ENCODE results near the gene LIN7B.
"Not testable (repeated sequence)": the region's sequence is repeated elsewhere in the genome, so short reads cannot be mapped to it uniquely, and the experiment has no call there.

The LIN7B gene

DNA sequence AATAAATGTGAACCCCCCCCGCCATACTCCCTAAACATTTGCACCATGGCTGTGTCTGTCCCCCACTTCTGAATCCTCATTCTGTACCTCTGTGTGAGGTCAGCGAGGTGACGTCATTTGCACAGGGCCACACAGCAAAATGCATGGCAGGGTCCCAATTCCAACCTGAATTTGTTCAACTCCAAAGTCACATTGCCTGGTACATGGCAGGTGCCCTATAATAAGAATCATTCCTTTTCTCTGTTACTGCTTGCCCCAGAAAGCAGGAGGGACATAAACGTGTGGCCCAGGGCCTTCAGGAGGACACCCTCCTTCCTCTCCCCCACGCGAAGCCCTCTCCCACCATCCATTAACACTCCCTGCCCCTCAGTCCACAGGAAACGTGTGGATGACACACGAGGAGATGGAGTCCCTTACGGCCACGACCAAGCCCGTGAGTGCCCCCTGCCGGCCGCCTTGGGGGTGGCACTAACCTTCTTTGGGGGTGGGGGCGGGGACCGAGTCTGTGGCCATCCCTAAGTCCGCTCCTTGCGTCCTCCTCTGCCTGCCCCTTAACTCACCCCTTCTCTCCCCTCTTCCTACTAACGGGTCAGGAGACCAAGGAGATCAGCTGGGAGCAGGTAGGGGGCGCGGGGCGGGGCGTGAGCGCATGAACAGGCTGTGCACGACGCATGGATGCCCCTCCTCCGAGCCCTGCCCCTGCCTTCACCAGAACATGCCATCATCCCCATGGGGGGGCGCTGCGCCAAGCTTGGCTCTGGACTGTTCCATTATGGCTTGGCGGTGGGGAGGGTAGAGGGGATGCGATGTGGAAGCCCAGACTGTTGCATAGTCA, 31.6 kb downstream of the LIN7B start:
- DNase-seq (ENCODE audit: low read depth) = no peak

DNA sequence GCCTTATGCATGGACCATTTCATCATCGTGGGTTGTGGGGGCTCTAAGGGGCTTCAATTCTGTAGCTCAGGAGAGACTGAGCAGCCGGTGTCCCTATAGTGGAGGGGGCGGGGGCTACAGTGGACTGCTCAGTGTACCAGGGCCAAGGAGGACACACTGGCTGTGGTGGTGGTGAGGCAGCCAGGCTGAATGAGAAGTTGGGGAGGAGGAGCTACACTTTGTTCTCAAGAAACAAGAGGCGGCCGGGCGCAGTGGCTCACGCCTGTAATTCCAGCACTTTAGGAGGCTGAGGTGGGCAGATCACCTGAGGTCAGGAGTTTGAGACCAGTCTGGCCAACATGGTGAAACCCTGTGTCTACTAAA, 32.2 kb downstream of the LIN7B start:
- not testable (repeated sequence) for DNase-seq (ENCODE audit: low read depth)

DNA sequence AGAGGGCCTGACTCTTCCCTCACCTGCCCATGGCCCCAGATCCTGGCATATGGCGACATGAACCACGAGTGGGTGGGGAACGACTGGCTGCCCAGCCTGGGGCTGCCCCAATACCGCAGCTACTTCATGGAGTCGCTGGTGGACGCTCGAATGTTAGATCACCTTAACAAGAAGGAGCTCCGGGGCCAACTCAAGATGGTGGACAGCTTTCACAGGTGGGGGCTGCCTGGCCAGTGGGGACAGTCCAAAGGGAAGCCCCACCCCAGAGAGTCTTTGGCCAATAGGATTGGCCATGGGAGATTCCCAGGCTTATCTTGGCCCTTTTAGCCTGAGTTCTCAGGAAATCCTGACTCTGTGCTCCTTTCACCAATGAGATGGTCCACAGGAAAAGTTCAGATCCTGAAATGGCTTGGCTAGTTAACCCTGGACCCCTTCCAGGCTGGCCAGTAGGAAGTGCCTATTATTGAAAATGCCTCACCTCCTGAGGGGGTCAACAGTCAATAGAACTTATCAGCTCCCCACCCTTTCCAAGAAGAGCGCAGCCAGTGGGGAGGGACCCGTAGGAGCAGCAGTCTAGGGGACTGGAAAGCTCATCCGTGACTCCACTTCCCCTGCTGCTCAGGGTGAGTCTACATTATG, 34.0 kb downstream of the LIN7B start:
- no peak for DNase-seq (ENCODE audit: low read depth)

DNA sequence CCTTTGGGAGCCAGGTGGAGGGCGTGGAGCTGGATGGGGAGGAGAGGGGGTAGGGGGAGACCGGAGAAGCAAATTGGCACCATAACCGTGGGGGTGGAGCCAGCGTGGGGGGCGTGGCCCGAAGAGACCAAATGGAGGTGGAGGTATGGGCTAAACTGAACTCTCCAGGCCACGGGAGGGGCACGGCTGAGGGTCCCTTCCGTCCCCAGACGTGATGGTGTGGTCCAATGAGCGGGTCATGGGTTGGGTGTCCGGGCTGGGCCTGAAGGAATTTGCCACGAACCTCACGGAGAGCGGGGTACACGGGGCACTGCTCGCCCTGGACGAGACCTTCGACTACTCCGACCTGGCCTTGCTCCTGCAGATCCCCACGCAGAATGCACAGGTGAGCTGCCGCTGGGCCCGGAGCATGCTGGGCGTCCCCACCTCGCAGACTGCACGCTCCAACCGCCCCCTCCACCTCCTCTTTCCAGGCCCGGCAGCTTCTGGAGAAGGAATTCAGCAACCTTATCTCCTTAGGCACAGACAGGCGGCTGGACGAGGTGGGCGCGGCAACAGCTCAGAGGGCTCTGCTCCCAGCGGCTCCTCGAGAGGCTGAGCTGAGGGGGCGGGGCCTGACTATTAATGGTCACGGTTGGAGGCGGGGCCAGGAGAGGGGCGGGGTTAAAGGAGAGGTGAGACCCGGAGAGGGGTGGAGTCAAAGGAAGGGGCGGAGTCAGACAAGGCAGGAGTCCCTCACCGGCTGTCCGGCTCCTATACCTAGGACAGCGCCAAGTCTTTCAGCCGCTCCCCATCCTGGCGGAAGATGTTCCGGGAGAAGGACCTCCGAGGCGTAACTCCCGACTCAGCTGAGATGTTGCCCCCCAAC, 34.8 kb downstream of the LIN7B start:
- no peak for DNase-seq (ENCODE audit: low read depth)

DNA sequence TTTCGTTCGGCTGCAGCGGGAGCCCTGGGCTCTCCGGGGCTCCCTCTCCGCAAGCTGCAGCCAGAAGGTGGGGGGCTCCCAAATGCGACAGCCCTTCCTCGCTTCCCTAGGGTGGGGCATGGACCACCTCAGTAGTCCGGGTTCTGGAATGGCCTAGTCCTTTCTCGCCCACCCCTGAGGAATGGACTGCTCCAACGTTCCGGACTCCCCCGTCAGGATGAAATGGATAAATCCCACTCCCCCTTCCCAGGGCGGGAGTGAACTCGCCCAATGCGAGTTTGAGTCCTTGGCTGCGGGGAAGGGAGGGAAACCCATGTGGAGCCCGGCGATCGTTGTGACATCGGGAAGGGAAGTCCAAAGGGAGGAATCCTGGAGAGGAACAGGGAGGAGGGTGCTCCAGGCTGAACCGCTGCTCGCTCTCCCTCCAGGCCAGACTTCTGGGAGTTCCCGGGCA, 35.5 kb downstream of the LIN7B start:
- DNase-seq (ENCODE audit: low read depth) = no peak

DNA sequence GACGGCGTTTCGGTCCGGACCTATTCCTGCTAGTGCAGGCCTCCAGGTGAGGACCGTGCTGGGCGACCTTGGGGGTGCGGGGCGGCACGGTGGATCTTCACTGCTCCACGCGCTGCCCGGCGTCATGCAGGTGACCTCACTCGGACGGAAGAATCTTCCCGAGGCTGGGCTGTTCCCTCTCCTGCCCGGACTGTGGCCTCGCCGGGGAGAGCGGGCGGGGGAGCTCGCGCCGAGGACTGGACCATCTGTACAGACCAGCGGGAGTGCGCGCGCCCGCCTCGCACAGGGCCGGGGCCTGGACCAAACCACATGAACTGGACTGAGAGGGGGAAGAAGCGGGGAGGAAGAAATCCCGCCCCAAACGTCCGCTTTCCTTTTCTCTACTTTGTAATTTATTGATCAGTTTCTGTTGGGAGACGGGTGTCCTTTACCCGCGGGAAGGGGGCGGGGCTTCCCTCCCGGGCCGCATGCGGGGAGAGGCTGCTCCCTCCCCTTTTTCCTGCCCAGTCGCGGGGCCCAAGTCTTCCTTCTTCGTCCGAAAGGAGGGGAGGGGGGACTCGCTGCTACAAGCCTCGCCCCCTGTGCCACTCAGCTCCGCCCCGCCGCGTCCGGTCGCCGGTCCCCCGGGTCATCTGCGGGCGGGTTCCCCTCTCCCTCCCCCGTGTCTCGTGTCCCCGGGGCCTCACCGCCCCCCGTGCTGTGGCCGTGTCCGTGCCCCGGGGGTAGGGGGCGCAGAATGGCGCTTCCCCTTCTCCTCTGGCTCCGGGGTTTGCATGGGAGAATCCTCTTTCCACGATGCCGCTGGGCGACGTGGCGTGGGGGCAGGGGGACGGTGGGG, 36.2 kb downstream of the LIN7B start:
- DNase-seq (ENCODE audit: low read depth) = no peak

DNA sequence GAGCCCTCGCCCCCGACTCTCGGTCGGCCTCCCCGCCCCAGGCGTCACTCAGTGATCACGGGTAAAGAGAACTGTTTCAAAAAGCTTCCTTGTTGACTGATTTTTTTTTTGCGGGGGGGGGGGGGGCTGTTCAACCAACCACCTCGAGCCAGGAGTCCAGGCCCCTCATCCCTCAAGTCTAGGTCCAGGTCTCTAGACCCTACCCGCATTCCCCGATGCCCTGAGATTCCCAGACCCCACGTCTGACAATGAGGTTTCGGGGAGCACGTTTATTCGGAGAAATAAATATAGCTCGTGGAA, 36.7 kb downstream of the LIN7B start:
- no peak for DNase-seq (ENCODE audit: low read depth)

DNA sequence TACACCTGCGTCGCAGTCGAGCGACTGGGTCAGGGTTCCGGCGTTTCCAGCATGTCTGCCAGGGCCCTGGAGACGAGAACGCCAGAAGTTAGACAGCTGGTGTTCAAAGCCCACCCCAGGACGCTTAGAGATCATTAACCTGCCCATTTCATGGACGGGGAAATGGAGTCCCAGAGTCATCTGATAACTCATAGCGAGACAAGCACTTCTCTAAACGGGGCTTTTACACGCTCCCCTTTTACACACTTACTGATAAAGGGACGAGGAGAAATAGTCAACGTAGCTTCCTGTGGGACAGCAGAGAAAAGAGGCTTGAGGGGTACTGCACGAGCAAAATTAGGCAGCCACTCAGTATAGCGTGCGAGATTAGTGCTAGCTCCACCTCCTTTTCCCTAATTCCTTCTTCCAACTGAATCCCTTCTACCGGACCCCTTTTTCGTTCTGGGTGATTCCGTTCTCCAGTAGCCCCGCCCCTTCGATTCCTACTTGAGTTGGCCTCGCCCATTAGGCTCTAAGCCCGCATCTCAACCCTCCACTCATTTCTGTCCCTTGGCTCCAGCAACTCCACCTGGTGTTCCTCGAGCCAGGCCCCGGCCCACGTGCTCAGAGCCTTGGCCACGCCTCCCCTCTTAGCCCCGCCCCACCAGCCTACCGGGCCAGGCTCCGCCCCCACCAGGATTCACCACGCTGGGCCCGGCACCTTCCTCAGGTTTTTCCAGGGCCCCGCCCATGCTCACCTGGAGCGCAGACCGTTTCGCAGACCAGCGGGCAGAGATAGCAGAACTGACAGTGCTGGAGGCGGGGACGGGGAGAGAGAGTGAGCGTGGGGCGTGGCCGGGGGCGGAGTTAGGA, 37.3 kb downstream of the LIN7B start:
- DNase-seq (ENCODE audit: low read depth) = no peak

DNA sequence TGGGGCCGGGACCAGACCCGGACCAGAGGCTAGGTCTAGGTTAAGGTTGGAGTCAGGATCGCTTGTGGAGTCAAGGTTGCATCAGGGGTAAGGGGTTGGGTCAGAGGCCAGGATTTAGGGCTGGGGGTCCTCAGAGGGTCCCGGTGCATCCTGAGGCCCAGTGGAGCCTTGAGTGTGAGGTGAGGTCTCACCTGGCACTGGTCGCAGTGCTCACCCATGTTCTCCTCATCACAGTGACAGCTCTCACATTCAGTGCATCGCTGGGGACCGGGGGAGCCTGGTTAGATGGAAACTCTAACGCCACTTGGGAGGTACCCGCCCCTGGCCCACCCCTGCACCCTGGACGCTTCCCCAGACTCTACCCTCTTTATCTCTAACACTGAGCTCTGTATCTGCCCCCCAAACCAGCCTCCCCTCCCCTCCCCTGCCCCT, 38.0 kb downstream of the LIN7B start:
- no peak for DNase-seq (ENCODE audit: low read depth)

DNA sequence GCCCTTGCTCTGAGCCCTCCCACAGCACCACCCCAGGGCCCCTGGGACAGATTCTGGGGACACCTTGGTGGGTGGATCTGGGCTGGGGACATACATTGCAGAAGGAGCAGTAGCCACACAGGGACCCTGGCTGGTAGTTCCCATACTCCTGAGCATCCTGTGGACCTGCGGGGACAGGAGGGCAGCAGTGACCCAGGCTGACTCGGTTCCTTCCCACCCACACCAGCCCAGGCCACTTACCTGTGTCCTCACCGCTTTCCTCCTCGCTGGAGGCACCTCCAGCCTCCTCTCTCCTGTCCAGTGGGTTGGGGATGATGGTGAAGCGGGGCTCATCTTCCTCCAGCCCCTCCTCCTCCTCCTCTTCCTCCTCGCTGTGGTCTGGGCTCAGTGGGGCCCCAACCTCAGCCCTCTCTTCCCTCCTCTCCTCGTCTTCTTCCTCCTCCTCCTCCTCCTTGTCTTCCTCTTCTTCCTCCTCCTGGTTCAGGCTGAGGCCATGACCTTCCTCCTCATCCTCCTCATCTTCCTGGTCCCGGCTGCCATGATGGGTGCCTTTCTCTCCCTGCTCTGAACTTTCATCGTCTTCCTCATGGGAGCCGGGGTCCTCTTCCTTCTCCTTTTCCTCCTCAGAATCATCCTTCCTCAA, 39.1 kb downstream of the LIN7B start:
- no peak for DNase-seq (ENCODE audit: low read depth)

DNA sequence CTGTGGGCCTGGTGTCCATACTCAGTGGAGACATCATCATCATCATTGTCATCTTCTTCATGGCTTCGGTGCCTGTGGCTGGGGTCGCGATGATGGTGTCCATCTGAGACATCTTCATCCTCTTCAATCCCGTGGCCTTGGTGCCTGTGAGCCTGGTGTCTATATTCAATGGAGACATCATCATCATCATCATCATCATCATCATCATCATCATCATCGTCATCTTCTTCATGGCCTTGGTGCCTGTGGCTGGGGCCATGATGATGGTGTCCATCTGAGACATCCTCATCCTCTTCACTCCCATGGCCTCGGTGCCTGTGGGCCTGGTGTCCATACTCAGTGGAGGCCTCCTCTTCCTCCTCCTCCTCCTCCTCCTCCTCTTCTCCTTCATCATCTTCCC, 40.1 kb downstream of the LIN7B start:
- no peak for DNase-seq (ENCODE audit: low read depth)

DNA sequence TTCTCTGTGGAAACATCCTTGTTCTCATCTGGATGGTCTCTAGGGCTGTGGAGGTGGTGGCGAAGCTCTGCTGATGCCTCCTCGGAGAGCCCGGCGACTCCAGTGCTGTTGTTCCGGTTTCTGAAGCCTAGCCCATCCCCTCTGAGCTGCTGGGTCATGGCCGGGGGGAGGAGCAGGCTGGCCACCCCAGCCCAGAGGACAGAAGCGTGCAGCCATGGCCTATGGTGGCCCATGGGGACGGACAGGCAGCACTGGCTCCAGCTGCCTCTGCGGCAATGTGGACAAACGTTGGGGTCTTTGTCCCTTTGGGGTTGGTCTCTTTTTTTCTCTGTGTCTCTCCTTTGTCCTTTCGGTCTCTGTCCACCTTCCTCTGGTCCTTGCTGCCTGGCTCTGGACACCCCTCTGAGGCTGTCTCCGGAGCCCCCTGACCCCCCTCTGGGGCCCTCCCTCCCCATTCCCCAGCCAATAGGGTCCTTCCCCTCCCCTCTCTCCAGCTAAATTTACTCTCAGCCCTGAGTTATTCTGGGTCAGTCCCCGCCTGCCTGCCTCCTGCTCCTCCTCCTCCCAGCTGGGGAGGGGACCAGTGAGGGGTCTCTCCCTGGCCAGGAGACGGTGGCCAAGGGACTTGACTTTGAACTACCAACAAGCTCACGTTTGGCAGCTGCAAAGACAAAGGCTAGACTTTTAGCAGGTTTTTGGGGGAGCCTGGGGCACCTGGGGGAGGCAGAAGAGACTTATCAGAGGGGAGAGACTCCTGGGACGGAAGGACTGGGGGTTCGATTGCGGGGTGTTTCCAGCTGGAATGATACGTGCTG, 41.0 kb downstream of the LIN7B start, which contains the start of gene HRC:
Gene HRC (minus strand): TSS at position 392 of the 815 bp plus-strand sequence. CDS start 159 bp downstream, at position 233.
- DNase-seq (ENCODE audit: low read depth) = no peak

DNA sequence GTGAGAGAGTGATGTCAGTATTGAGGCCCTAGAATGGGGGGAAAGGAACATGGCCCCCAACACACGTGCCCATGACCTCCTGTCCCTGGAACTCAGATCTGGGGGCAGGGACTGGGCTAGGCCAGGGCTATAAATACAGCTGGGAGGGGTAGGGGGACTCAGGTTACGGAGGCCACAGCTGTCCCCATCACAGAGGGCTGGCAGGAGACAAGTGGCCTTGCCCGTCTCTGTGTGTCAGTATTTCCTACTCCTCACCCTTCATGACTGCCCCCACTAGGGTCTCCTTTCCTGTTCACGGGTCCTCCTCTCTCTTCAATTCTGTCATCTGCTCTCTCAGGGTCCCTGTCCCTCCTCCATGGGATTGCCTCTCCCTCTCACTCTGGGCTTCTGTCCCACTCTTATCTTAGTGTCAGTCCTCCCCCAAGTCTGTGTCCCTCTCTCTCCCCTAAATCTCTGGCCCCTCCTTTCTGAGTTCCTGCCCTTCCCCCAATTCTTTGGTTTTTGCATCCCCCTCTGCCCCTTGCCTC, 41.7 kb downstream of the LIN7B start:
- DNase-seq (ENCODE audit: low read depth) = no peak

DNA sequence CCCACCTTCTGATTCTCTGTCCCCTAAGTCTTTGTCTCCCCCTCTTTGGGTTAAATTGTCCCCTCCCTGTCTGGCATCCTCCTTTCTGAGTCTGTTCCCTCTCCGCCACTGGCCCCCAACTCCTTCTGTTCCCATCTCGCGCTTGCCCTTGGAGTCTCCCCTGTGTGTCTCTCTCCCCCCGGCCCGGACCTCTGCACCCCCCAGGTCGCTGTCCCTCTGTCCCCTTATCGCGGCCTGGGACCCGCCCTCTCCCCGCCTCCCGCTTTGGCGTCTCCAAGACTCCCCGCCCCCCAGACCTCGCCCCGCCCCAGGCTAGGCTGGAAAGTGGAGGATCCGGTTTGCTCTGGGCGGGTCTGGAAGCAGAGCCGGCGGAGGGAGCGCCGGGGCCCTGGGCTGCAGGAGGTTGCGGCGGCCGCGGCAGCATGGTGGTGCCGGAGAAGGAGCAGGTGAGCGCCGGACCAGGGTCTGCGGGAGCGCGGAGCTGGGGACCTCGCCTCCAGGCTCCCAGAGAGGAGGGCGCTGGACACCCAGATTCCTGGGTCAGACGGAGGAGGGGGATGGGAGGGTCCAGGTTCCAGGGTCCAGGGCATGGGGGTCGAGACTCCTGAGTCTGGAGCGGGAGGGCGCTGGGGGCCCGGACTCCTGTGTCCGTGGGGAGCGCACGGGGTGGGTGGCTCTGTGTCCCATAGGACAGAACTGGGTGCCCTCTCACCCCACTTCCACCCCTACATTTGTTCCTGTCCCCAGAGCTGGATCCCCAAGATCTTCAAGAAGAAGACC, 43.5 kb downstream of the LIN7B start, which contains the start of gene TRPM4:
Gene TRPM4 (plus strand): TSS at position 348 of the 780 bp plus-strand sequence. CDS start 75 bp downstream, at position 423.
- no peak for DNase-seq (ENCODE audit: low read depth)

DNA sequence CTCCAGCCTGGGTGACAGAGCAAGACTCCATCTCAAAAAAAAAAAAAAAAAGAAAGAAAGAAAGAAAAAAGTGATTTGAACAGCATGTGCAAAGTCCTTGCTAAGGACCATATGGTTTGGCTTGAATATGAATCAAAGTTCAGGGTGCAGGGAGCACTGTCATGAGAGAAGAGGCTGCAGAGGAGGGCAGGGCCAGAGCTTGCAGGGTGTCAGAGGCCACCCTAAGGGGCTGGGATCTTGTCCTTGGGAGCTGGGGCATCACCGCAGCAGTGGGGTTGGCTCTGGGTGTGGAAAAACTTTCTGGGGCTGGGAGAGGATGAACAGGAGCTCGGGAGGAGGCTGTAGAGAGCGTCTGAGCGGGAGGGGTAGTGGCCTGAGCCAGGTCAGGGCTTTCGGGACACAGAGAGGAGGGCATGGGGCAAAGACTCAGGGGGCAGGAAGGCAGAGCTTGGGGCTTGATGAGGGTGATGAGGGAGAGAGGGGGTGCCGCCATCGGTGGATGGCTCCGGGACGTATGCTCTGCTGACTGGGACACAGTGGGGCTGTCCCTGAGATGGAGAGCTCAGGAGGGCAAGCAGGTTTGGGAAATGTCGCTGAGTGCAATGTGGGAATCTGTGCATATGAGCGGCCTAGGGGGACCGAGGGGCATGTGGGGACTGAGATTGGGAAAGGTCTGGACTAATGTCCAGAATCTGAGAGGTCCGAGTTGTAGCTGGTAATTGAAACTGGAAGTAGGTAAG, 46.5 kb downstream of the LIN7B start:
- DNase-seq (ENCODE audit: low read depth) = no peak

DNA sequence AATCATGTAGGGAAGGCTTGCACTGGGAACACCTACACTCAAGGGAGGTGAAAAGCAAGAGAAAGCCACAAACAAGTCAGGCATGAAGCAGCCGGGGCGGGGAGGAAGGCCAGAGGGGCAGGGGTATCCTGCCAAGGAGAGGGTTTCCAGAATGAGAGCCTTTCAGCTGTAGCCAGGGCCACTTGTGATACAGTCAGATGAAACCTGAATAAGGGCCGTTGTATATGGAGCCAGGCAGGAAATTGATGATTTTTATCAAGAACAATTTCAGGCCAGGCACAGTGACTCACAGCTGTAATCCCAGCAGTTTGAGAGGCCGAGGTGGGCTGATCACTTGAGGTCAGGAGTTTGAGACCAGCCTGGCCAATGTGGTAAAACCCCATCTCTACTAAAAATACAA, 47.8 kb downstream of the LIN7B start:
- no peak for DNase-seq (ENCODE audit: low read depth)

DNA sequence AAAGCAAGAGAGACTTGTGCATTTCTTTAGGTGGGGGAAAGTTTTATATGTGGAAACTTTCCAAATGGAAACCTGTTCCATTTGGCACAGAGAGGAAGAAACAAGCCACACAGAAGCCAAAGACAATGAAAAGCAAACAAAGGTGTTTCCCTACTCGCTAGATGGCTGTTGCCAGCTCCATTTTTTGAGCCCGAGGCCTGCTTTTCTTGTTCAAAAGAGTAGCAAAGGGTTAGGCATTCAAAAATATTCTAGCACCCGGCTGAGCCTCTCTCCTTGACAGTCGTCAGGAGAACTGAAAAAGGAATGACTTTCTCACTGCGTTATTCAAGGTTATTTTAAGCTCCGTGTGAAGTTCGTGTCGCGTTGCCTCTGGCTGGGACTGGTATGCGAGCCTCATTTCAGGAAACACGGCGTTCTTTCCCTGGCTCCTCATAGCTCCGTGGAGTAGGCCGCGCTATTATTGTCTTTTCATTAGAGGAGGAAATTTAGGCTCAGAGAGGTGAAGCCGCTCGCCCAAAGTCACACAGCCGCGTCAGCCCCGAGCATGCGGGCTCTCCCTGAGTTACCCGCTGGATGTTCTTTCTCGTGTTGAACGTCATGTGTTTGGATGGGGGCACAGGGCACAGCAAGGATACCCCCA, 51.1 kb downstream of the LIN7B start:
- DNase-seq (ENCODE audit: low read depth) = no peak
